Amniotic stem cell (primary cell): ENCODE results near the gene CUBN.

Source experiments
- DNase-seq: peaks from one replicate; lab custom pipeline; 2025; lab: John Stamatoyannopoulos, UW

CUBN gene

GRCh38 chr10:17129741-17130140 is at the start of gene CUBN:
Gene CUBN (minus strand): TSS chr10:17129811. CDS start chr10:17129765, 46 bp downstream.
- no peak for DNase-seq

GRCh38 chr10:17179002-17179401 is 49.4 kb upstream of the CUBN start:
- no peak for DNase-seq

GRCh38 chr10:17178006-17178405 is 48.4 kb upstream of the CUBN start:
- no peak for DNase-seq

- DNase-seq: no peak
Measured at GRCh38 chr10:17177014-17177413, 47.4 kb upstream of the CUBN start.

GRCh38 chr10:17176091-17176490 is 46.5 kb upstream of the CUBN start:
- no peak for DNase-seq

- DNase-seq: no peak
Measured at GRCh38 chr10:17175551-17175950, 45.9 kb upstream of the CUBN start.

GRCh38 chr10:17174626-17175025 is 45.0 kb upstream of the CUBN start:
- no peak for DNase-seq

- no peak for DNase-seq
Measured at GRCh38 chr10:17171141-17171641, 41.6 kb upstream of the CUBN start.

GRCh38 chr10:17169803-17170202 is 40.2 kb upstream of the CUBN start:
- no peak for DNase-seq

GRCh38 chr10:17166699-17167098 is 37.1 kb upstream of the CUBN start:
- DNase-seq: no peak

GRCh38 chr10:17162828-17163227 is 33.2 kb upstream of the CUBN start:
- DNase-seq: no peak

- no peak for DNase-seq
Measured at GRCh38 chr10:17161775-17162174, 32.2 kb upstream of the CUBN start.

GRCh38 chr10:17157024-17157423 is 27.4 kb upstream of the CUBN start:
- no peak for DNase-seq

- DNase-seq: no peak
Measured at GRCh38 chr10:17155826-17156225, 26.2 kb upstream of the CUBN start.

GRCh38 chr10:17154116-17154515 is 24.5 kb upstream of the CUBN start:
- DNase-seq: no peak

GRCh38 chr10:17153321-17153720 is 23.7 kb upstream of the CUBN start:
- DNase-seq: no peak

GRCh38 chr10:17151716-17152115 is 22.1 kb upstream of the CUBN start:
- no peak for DNase-seq

- no peak for DNase-seq
Measured at GRCh38 chr10:17147884-17148489, 18.4 kb upstream of the CUBN start.

GRCh38 chr10:17146892-17147291 is 17.3 kb upstream of the CUBN start:
- no peak for DNase-seq

GRCh38 chr10:17145239-17145638 is 15.6 kb upstream of the CUBN start:
- DNase-seq: no peak

- no peak for DNase-seq
Measured at GRCh38 chr10:17144757-17145156, 15.1 kb upstream of the CUBN start.

- DNase-seq: no peak
Measured at GRCh38 chr10:17144032-17144431, 14.4 kb upstream of the CUBN start.

- no peak for DNase-seq
Measured at GRCh38 chr10:17143055-17143690, 13.6 kb upstream of the CUBN start.
